Stomach (tissue), 4 donors: ENCODE measurements around the gene CACNG4.

Source experiments
- EP300 ChIP-seq: sonication (generic); formaldehyde crosslinking; IDR thresholded peaks from one replicate; pipeline ENCODE4 v1.6.1; 2017; ENCODE audit warnings: antibody characterized with exemption
- POLR2A ChIP-seq, 4 donors: fragments of 450-650 bp; IDR thresholded peaks; one replicate each; pipeline ENCODE4 v1.6.1; 2016; ENCODE audit warnings: antibody characterized with exemption in 4 of 4, control low read depth in 2 of 4, mild to moderate bottlenecking in 1 of 4, moderate library complexity in 1 of 4

DNA sequence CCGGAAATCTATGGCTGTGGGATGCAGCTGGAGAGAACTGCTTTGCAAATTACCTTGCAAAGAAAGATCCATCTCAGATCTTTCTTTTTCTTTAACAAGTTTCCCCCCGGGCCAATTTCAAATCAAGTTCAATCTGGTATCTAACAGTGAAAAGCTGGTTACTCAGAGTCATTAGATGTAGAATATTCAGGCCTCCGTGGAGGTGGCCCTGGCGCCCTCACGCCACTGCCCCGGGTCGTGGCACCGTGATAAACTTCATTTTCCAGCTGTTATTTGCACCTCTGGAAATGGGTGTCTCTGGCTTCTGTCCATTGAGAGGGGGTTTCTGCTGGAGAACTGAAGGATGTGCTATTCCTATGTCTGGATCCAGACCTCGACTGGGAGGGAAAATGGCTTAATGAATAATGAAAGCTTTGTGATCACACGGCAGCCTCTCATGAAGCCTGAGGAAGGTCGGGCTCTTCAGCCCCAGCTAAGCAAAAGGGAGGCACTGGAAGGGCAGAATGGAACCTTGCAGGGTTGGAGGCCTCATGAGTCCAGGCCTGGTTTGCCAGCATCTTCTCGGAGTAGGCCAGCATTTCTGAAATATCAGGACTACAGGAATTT lies 30.5 kb downstream of the CACNG4 start:
- TF ChIP-seq EP300 (no peak), POLR2A (IDR thresholded peaks at IDR 0.05) (no peak)
